H9 (cell line): ENCODE data around the gene APBB2. TPM values are rescaled to one million over a fixed set of nuclear protein-coding genes. Genes with fewer than 3 reads are reported as not detected.
A peak's percentile ranks its signal among the peaks of the same experiment; 100 is the strongest.

Source experiments
- DNase-seq: peaks from one replicate; pipeline ENCODE4 v3.0.0-alpha.2; 2017
- H2AFZ ChIP-seq: one replicate; pipeline ENCODE4 v1.6.1; 2013; ENCODE audit warnings: mild to moderate bottlenecking, low read length, control low read depth, moderate library complexity
- H2AK5ac ChIP-seq: 2 replicates; pipeline ENCODE4 v1.6.1; 2013; ENCODE audit warnings: low read length, control low read depth, mixed read lengths; ENCODE audit not compliant: insufficient read length
- H2BK120ac ChIP-seq: one replicate; pipeline ENCODE4 v1.6.1; 2013; ENCODE audit warnings: low read depth, mild to moderate bottlenecking, low read length, control low read depth, inconsistent platforms; ENCODE audit not compliant: poor library complexity, severe bottlenecking
- H2BK12ac ChIP-seq: 2 replicates; pipeline ENCODE4 v1.6.1; 2013; ENCODE audit warnings: low read length, control low read depth, mixed read lengths, low read depth; ENCODE audit not compliant: insufficient read length
- H2BK15ac ChIP-seq: 2 replicates; pipeline ENCODE4 v1.6.1; 2013; ENCODE audit warnings: low read depth, low read length, control low read depth
- H2BK20ac ChIP-seq: one replicate; pipeline ENCODE4 v1.6.1; 2013; ENCODE audit warnings: low read depth, mild to moderate bottlenecking, low read length, control low read depth, inconsistent platforms; ENCODE audit not compliant: poor library complexity, severe bottlenecking
- H2BK5ac ChIP-seq: 2 replicates; pipeline ENCODE4 v1.6.1; 2013; ENCODE audit warnings: low read length, control low read depth, mixed read lengths; ENCODE audit not compliant: insufficient read length
- H3K14ac ChIP-seq: 2 replicates; pipeline ENCODE4 v1.6.1; 2013; ENCODE audit warnings: low read length, control low read depth; ENCODE audit not compliant: insufficient read depth
- H3K18ac ChIP-seq: 2 replicates; pipeline ENCODE4 v1.6.1; 2013; ENCODE audit warnings: low read depth, mild to moderate bottlenecking, mixed read lengths, low read length, control low read depth; ENCODE audit not compliant: insufficient read length
- H3K23ac ChIP-seq: 2 replicates; pipeline ENCODE4 v1.6.1; 2013; ENCODE audit warnings: low read length, control low read depth, mixed read lengths, low read depth; ENCODE audit not compliant: insufficient read length
- H3K23me2 ChIP-seq: 2 replicates; pipeline ENCODE4 v1.6.1; 2013; ENCODE audit warnings: low read depth, mild to moderate bottlenecking, mixed read lengths, low read length, control low read depth; ENCODE audit not compliant: insufficient read length, poor library complexity, severe bottlenecking
- H3K27ac ChIP-seq: 2 replicates; pipeline ENCODE4 v1.5.1; 2013; ENCODE audit warnings: low read length, control low read depth, mixed read lengths, low read depth; ENCODE audit not compliant: insufficient read length
- H3K27me3 ChIP-seq: 2 replicates; pipeline ENCODE4 v1.6.1; 2013; ENCODE audit warnings: low read length, control low read depth, inconsistent platforms; ENCODE audit not compliant: insufficient read depth
- H3K4ac ChIP-seq: 2 replicates; pipeline ENCODE4 v1.6.1; 2013; ENCODE audit warnings: low read depth, mild to moderate bottlenecking, control low read depth, inconsistent platforms, low read length, moderate library complexity
- H3K4me1 ChIP-seq: 2 replicates; pipeline ENCODE4 v1.6.1; 2013; ENCODE audit warnings: low read length, control low read depth, inconsistent platforms; ENCODE audit not compliant: insufficient read depth
- H3K4me2 ChIP-seq: 2 replicates; pipeline ENCODE4 v1.6.1; 2013; ENCODE audit warnings: low read length, control low read depth, mixed read lengths; ENCODE audit not compliant: insufficient read length, insufficient read depth
- H3K56ac ChIP-seq: 2 replicates; pipeline ENCODE4 v1.6.1; 2013; ENCODE audit warnings: low read depth, mild to moderate bottlenecking, mixed read lengths, low read length, control low read depth; ENCODE audit not compliant: insufficient read length
- H3K79me1 ChIP-seq: 2 replicates; pipeline ENCODE4 v1.6.1; 2013; ENCODE audit warnings: low read depth, mild to moderate bottlenecking, moderate library complexity, low read length, control low read depth, inconsistent platforms; ENCODE audit not compliant: insufficient read depth, poor library complexity, severe bottlenecking
- H3K79me2 ChIP-seq: 2 replicates; pipeline ENCODE4 v1.6.1; 2013; ENCODE audit warnings: low read length, control low read depth, inconsistent platforms; ENCODE audit not compliant: insufficient read depth
- H3K9ac ChIP-seq: 2 replicates; pipeline ENCODE4 v1.6.1; 2013; ENCODE audit warnings: low read length, control low read depth, mixed read lengths; ENCODE audit not compliant: insufficient read length; ENCODE audit errors: extremely low read depth
- H3K9me3 ChIP-seq: one replicate; pipeline ENCODE4 v1.6.1; 2013; ENCODE audit warnings: low read depth, low read length, inconsistent platforms; ENCODE audit not compliant: control insufficient read depth
- H3T11ph ChIP-seq: one replicate; pipeline ENCODE4 v1.6.1; 2013; ENCODE audit warnings: mild to moderate bottlenecking, low read length, control low read depth, inconsistent platforms
- H4K20me1 ChIP-seq: one replicate; pipeline ENCODE4 v1.6.1; 2013; ENCODE audit not compliant: control insufficient read depth, insufficient read length, insufficient read depth
- H4K5ac ChIP-seq: 2 replicates; pipeline ENCODE4 v1.6.1; 2013; ENCODE audit warnings: low read depth, mild to moderate bottlenecking, mixed read lengths, low read length, control low read depth; ENCODE audit not compliant: insufficient read length
- H4K8ac ChIP-seq: replicated peaks from 2 replicates; pipeline ENCODE4 v1.6.1; 2013; ENCODE audit warnings: low read length, control low read depth, mixed read lengths, low read depth; ENCODE audit not compliant: insufficient read length
- H4K91ac ChIP-seq: 2 replicates; pipeline ENCODE4 v1.6.1; 2013; ENCODE audit warnings: low read depth, mild to moderate bottlenecking, moderate library complexity, mixed read lengths, low read length, control low read depth; ENCODE audit not compliant: insufficient read length
- H3K27ac Mint-ChIP-seq, 3 experiments: 2 replicates in 2 of 3; 3 replicates in 1 of 3; pipeline ENCODE4 v1.8.0; 2020 to 2021; ENCODE audit warnings: mixed read lengths in 3 of 3, mild to moderate bottlenecking in 1 of 3, moderate library complexity in 1 of 3
- H3K27me3 Mint-ChIP-seq: 2 replicates; pipeline ENCODE4 v1.8.0; 2021; ENCODE audit warnings: low read depth, mild to moderate bottlenecking, moderate library complexity, mixed read lengths
- H3K36me3 Mint-ChIP-seq, 3 experiments: 2 replicates in 2 of 3; 3 replicates in 1 of 3; pipeline ENCODE4 v1.8.0; 2020 to 2021; ENCODE audit warnings: low read depth in 3 of 3, mixed read lengths in 3 of 3; ENCODE audit not compliant: insufficient read depth in 1 of 3
- H3K4me1 Mint-ChIP-seq, 2 experiments: 2 replicates each; pipeline ENCODE4 v1.8.0; 2020; ENCODE audit warnings: mixed read lengths in 2 of 2
- H3K4me3 Mint-ChIP-seq, 2 experiments: 2 replicates in 1 of 2; 3 replicates in 1 of 2; pipeline ENCODE4 v1.8.0; 2020 to 2021; ENCODE audit warnings: mild to moderate bottlenecking in 2 of 2, mixed read lengths in 2 of 2, moderate library complexity in 1 of 2
- H3K9me3 Mint-ChIP-seq, 2 experiments: 2 replicates in 1 of 2; 3 replicates in 1 of 2; pipeline ENCODE4 v1.8.0; 2020; ENCODE audit warnings: mild to moderate bottlenecking in 2 of 2, mixed read lengths in 2 of 2, moderate library complexity in 1 of 2
- CTCF ChIP-seq: fragments of 200-600 bp; sonication (generic); conservative IDR thresholded peaks from 3 replicates; pipeline ENCODE4 v1.8.0; 2021; ENCODE audit warnings: antibody characterized with exemption, mild to moderate bottlenecking
- WGBS: extraction: QIAGEN DNeasy Blood & Tissue Kit; methylation state at CpG from one replicate; pipeline ENCODE4 v1.1.7; 2013; ENCODE audit warnings: missing lambda C conversion rate, low lambda C conversion rate, mixed read lengths; ENCODE audit not compliant: insufficient read length; ENCODE audit errors: extremely low coverage; 5-methylcytosine and 5-hydroxymethylcytosine counted together
- total RNA-seq: library from RNA; stranded (reverse); gene quantifications from 2 replicates; pipeline ENCODE4 v1.2.1, GENCODE V29; 2021

Gene APBB2
- total RNA-seq, 1 experiment from 2014 or later, result 39.6 TPM

- no peak overlapping the region for H2AFZ ChIP-seq
- no peaks in the 10 kb centered on the region; a peak in 1 of 7 replicates for H3K36me3 Mint-ChIP-seq
- peaks cover 14% of the 10 kb centered on the region for H3K23me2 ChIP-seq
- peak overlapping the region; percentile 79 for H3K4me2 ChIP-seq
- peaks cover 3% of the 10 kb centered on the region for H3K79me1 ChIP-seq
- no peak overlapping the region for H2BK12ac ChIP-seq
- peaks cover 44 to 54% of the 10 kb centered on the region in 2 experiments for H3K4me1 Mint-ChIP-seq
- no peak overlapping the region for H3K4ac ChIP-seq
- TF ChIP-seq CTCF, result peak; percentile 62; the same call in 2 of the 3 replicates
- no peak overlapping the region for H3T11ph ChIP-seq
- H3K14ac ChIP-seq, result no peak overlapping the region
- no peak overlapping the region for H2BK120ac ChIP-seq
- no peak overlapping the region for H4K91ac ChIP-seq
- H2AK5ac ChIP-seq, result no peak overlapping the region
- no peak overlapping the region for H2BK5ac ChIP-seq
- H4K8ac ChIP-seq, result no peak overlapping the region
- H3K23ac ChIP-seq, result no peak overlapping the region
- no peak overlapping the region for H4K5ac ChIP-seq
- peaks cover 3% of the 10 kb centered on the region; the same call in 1 of the 2 replicates for H3K4me1 ChIP-seq
- H3K9ac ChIP-seq, result no peak overlapping the region
- H3K9me3 ChIP-seq, result no peaks in the 10 kb centered on the region
- no peaks in the 10 kb centered on the region; a peak in 2 of 5 replicates for H3K9me3 Mint-ChIP-seq
- H2BK20ac ChIP-seq, result no peak overlapping the region
- H2BK15ac ChIP-seq, result no peak overlapping the region
- peak overlapping the region; percentile 81 to 93 for H3K4me3 Mint-ChIP-seq
- H3K18ac ChIP-seq, result no peak overlapping the region
- H3K27ac ChIP-seq, result no peak overlapping the region
- H4K20me1 ChIP-seq, result no peaks in the 10 kb centered on the region
- H3K79me2 ChIP-seq, result peaks cover 3% of the 10 kb centered on the region; the same call in 1 of the 2 replicates
- DNase-seq, result no peak
- H3K27me3 ChIP-seq, result peaks cover 2% of the 10 kb centered on the region; the same call in 1 of the 2 replicates
- no peak overlapping the region for H3K56ac ChIP-seq
- no peak overlapping the region for H3K27ac Mint-ChIP-seq
- WGBS, result no CpG with 5 or more reads among the region's 12 CpGs
- H3K27me3 Mint-ChIP-seq, result peaks cover 14% of the 10 kb centered on the region
These were observed 1.6 kb downstream of the APBB2 start for GRCh38 chr4:41212616-41213203.
